ENCODE data around the gene CDC27.
"Not testable (repeated sequence)": the region's sequence is repeated elsewhere in the genome, so short reads cannot be mapped to it uniquely, and the experiment has no call there.

CDC27 gene

DNA sequence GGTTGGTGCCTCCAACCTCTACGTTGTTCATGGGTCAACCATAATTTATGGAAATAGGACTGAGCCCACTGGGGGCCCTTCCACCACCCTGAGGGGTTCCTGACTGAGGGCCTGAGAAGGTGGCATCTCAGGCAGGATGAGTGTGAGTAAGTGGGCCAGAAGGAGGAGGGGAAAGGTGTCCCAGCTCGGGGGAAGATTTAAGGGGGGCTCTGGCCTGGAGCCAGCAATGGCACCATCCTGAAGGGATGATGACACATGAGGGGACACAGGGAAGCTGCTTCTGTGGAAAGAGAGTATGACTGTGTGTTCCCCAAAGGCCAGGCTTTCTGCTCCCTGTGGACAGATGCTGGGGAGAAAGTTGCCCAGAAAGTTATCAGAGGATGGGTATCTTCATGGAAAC lies 38.8 kb upstream of the CDC27 start:
- peaks cover 8% of the 10 kb centered on the region for H3K9me3 ChIP-seq (ENCODE audit: control insufficient read depth, low read length)
- peaks cover 3% of the 10 kb centered on the region for H3K4me1 ChIP-seq (ENCODE audit: control insufficient read depth, insufficient read depth, low read length, poor library complexity, severe bottlenecking)
- no peak overlapping the region for H3K27ac ChIP-seq (ENCODE audit: low read depth, low read length, severe bottlenecking)
- H3K4me3 ChIP-seq (ENCODE audit: extremely low read depth, insufficient read depth, low read length, poor library complexity, severe bottlenecking): no peak overlapping the region
- WGBS, 2 experiments (ENCODE audit: insufficient coverage in 2 of 2): 75 to 96% methylated on average over 1 to 2 of the region's 2 CpGs
- H3K36me3 ChIP-seq (ENCODE audit: control insufficient read depth, insufficient read depth, low read length): no peaks in the 10 kb centered on the region

DNA sequence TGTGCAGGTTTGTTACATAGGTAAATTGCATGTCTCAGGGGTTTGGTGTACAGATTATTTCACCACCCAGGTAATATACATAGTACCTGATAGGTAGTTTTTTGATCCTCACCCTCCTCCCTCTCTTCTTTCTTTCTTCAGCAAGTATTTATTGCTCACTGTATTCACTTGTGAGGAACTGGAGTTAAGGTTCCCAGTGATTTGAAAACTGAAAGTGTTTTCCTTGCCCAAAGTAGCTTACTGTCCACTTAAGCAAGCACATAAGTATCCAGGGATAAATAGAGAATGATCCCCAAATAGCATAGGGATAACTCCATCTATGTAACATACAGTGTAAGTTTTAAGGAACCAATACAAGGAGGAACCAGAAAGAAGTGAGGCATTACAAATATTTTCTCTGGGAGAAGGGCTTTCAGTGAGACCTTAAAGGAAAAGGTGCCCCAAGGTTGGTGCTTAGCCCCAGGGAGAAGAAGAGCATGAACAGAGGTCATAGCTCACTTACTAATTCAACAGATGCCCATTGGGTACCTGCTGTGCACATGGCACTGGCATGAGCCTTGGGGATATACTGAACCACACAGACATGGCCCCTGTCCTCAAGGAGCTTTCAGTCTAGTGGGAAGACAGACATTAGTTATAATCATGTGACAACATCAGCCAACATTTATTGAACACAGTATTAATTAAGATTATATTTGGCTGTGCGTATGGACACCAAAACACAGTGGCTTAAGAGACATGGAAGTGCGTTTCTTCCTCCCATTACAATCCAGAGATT lies 37.0 kb upstream of the CDC27 start:
- WGBS, 2 experiments (ENCODE audit: insufficient coverage in 2 of 2): 93 to 95% methylated on average over 2 of the region's 2 CpGs
- Histone ChIP-seq H3K27ac (ENCODE audit: low read depth, low read length, severe bottlenecking) (no peak overlapping the region), H3K4me1 (ENCODE audit: control insufficient read depth, insufficient read depth, low read length, poor library complexity, severe bottlenecking) (peaks cover 3% of the 10 kb centered on the region), H3K36me3 (ENCODE audit: control insufficient read depth, insufficient read depth, low read length) (peaks cover 8% of the 10 kb centered on the region), H3K4me3 (ENCODE audit: extremely low read depth, insufficient read depth, low read length, poor library complexity, severe bottlenecking) (no peak overlapping the region), H3K9me3 (ENCODE audit: control insufficient read depth, low read length) (peaks cover 8% of the 10 kb centered on the region)

DNA sequence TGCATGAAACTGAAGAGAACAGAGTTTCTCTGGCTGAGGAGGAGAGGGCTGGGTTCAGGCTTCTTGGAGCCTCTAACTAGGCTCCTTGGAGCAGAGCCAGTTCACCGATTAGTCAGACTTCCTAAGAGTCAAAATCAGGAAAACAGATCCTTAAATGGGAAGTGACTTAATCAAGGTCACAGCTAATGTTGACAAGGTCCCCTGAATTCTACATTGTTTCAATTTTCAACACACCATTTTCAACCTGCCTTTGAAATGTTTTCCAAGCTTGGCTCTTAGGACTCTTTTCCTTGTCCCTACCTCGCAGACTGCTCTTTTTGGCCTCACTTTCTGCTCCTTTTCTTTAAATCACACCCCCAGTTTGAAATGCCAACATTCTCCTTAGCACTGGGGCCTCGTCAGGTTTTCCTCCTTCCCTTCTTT lies 36.4 kb upstream of the CDC27 start:
- H3K4me3 ChIP-seq (ENCODE audit: extremely low read depth, insufficient read depth, low read length, poor library complexity, severe bottlenecking): no peak overlapping the region
- peak overlapping the region; percentile 46 for H3K27ac ChIP-seq (ENCODE audit: low read depth, low read length, severe bottlenecking)
- peaks cover 3% of the 10 kb centered on the region for H3K4me1 ChIP-seq (ENCODE audit: control insufficient read depth, insufficient read depth, low read length, poor library complexity, severe bottlenecking)

DNA sequence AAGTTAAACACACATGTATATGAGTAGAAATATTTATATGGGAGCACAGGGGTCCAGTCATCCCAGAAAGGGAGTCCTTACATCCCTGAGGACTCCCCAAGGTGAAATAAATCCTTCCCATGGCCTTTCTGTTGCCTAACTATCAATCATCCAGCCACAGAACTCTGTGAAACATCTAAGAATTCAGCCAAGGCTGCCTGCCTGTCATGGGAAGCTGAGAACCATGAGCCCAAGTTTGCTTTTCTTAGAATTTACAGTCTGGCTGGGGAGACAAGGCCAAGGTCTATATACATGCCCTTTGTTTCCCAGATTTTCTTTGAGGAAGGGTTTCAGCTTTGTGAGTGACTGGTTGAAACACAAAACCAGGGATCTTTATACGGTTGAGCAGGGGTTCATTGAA lies 35.9 kb upstream of the CDC27 start:
- WGBS, 2 experiments (ENCODE audit: insufficient coverage in 2 of 2): 89 to 100% methylated on average over 1 of the region's 1 CpG
- peaks cover 8% of the 10 kb centered on the region for H3K4me1 ChIP-seq (ENCODE audit: control insufficient read depth, insufficient read depth, low read length, poor library complexity, severe bottlenecking)
- H3K36me3 ChIP-seq (ENCODE audit: control insufficient read depth, insufficient read depth, low read length): peaks cover 12% of the 10 kb centered on the region
- no peak overlapping the region for H3K4me3 ChIP-seq (ENCODE audit: extremely low read depth, insufficient read depth, low read length, poor library complexity, severe bottlenecking)
- H3K27ac ChIP-seq (ENCODE audit: low read depth, low read length, severe bottlenecking): peak overlapping the region; percentile 46
- H3K9me3 ChIP-seq (ENCODE audit: control insufficient read depth, low read length): peaks cover 8% of the 10 kb centered on the region

More for the DNA sequence above, 36.4 kb upstream of the CDC27 start:
- H3K36me3 ChIP-seq (ENCODE audit: control insufficient read depth, insufficient read depth, low read length): peaks cover 12% of the 10 kb centered on the region
- H3K9me3 ChIP-seq (ENCODE audit: control insufficient read depth, low read length): peaks cover 8% of the 10 kb centered on the region
- 88 to 92% methylated on average over 2 of the region's 3 CpGs for WGBS, 2 experiments (ENCODE audit: insufficient coverage in 2 of 2)

DNA sequence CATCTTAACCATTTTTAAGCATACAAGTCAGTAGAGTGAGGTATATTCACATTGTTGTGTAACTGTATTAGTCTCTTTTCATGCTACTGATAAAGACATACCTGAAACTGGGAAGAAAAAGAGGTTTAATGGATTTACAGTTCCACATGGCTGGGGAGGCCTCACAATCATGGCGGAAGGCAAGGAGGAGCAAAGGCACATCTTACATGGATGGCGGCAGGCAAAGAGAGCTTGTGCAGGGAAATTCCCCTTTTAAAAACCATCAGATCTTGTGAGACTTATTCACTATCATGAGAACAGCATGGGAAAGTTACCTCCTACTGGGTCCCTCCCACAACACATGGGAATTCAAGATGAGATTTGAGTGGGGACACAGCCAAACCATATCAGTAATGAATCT lies 35.0 kb upstream of the CDC27 start:
- not testable (repeated sequence) for H3K9me3 ChIP-seq (ENCODE audit: control insufficient read depth, low read length); H3K27ac ChIP-seq (ENCODE audit: low read depth, low read length, severe bottlenecking); H3K4me3 ChIP-seq (ENCODE audit: extremely low read depth, insufficient read depth, low read length, poor library complexity, severe bottlenecking)
- 100% methylated on average over 1 of the region's 2 CpGs; no CpG with 5 or more reads in 1 of the 2 experiments for WGBS, 2 experiments (ENCODE audit: insufficient coverage in 2 of 2)
- Histone ChIP-seq H3K4me1 (ENCODE audit: control insufficient read depth, insufficient read depth, low read length, poor library complexity, severe bottlenecking) (peaks cover 13% of the 10 kb centered on the region), H3K36me3 (ENCODE audit: control insufficient read depth, insufficient read depth, low read length) (peaks cover 12% of the 10 kb centered on the region)

DNA sequence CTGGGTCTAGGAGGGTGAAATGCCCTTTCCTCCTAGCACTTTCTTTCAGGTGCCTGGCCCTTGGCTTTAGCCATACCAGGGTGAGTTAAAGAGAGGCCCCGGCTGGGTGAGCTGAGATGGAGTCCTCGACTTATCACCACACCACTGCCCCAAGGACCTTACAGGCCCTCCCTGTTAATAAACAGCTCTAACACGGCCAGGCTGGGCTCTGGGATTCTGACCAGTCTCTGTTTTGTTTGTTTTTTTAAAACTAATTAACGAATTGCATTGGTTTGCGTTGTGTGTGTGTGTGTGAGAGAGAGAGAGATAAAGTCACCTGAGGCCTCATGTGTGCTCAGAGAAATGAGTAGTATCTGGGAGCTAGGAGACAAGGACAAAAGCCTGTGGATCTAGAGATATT lies 34.4 kb upstream of the CDC27 start:
- Histone ChIP-seq H3K4me1 (ENCODE audit: control insufficient read depth, insufficient read depth, low read length, poor library complexity, severe bottlenecking) (peaks cover 18% of the 10 kb centered on the region), H3K9me3 (ENCODE audit: control insufficient read depth, low read length) (peaks cover 8% of the 10 kb centered on the region), H3K36me3 (ENCODE audit: control insufficient read depth, insufficient read depth, low read length) (peaks cover 12% of the 10 kb centered on the region), H3K27ac (ENCODE audit: low read depth, low read length, severe bottlenecking) (no peak overlapping the region), H3K4me3 (ENCODE audit: extremely low read depth, insufficient read depth, low read length, poor library complexity, severe bottlenecking) (no peak overlapping the region)
- 98 to 100% methylated on average over 1 to 4 of the region's 5 CpGs for WGBS, 2 experiments (ENCODE audit: insufficient coverage in 2 of 2)

DNA sequence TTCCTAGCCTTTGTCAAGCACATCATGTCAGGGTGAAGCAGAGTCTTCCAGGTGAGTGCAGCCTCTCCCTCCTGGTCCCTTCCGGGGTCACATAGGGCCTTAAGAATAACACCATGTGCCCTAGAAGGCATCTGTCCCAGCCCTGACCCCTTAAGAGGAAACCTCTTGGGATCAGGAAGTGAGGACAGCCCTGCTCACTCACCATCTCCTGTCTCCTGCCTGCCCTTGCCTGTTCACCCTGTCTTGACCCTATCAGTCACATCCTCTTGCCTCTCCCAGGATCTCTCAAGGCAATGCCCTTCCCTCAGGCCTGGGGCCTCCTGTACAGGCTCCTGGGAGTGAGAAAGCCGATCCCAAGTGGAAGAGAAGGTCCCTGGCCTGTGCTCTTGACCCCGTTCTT lies 33.9 kb upstream of the CDC27 start:
- Histone ChIP-seq H3K36me3 (ENCODE audit: control insufficient read depth, insufficient read depth, low read length) (peaks cover 12% of the 10 kb centered on the region), H3K27ac (ENCODE audit: low read depth, low read length, severe bottlenecking) (no peak overlapping the region), H3K4me1 (ENCODE audit: control insufficient read depth, insufficient read depth, low read length, poor library complexity, severe bottlenecking) (peaks cover 18% of the 10 kb centered on the region), H3K9me3 (ENCODE audit: control insufficient read depth, low read length) (peaks cover 8% of the 10 kb centered on the region), H3K4me3 (ENCODE audit: extremely low read depth, insufficient read depth, low read length, poor library complexity, severe bottlenecking) (no peak overlapping the region)
- 97 to 100% methylated on average over 1 to 3 of the region's 3 CpGs for WGBS, 2 experiments (ENCODE audit: insufficient coverage in 2 of 2)

DNA sequence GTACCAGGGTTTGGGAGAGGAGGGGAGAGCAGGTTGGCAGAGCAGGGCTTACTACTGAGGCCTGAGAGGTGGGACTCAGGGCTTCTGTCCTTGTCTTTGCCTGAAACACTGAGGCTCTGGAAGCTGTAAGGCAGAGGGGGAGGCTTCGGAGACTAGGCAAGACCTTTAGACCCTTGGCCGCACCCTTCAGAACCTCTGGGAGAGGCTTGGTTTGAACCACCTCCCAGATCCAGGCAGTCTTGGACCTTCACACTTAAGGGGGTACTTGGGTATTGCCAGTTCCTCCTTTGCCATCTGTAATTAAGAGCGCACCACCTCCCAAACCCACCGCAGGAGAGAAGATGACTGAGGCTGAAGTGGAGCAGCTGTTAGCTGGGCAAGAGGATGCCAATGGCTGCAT lies 33.0 kb upstream of the CDC27 start:
- Histone ChIP-seq H3K9me3 (ENCODE audit: control insufficient read depth, low read length) (peaks cover 8% of the 10 kb centered on the region), H3K27ac (ENCODE audit: low read depth, low read length, severe bottlenecking) (no peak overlapping the region), H3K36me3 (ENCODE audit: control insufficient read depth, insufficient read depth, low read length) (peaks cover 12% of the 10 kb centered on the region), H3K4me3 (ENCODE audit: extremely low read depth, insufficient read depth, low read length, poor library complexity, severe bottlenecking) (no peak overlapping the region), H3K4me1 (ENCODE audit: control insufficient read depth, insufficient read depth, low read length, poor library complexity, severe bottlenecking) (peaks cover 18% of the 10 kb centered on the region)
- WGBS, 2 experiments (ENCODE audit: insufficient coverage in 2 of 2): 91 to 95% methylated on average over 2 to 4 of the region's 4 CpGs

DNA sequence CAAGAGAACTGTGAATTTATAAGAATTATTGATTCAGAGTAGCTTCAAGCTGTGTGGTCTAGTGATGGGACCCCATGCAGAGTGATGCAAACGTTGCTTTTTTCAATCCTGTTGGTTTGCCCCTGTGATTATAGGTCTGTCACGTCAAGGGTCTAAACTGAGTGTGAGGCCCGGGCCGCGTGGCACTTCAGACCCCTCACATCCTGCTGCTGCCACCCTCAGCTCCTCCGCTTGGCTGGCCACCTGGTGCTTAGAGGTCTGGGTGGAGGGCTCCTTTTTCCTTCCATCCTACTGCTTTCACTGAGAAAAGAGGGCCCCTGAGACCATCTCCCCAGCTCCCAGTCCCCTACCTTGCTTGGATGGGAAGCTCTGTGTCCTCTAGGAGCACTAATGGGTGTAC lies 32.1 kb upstream of the CDC27 start:
- H3K9me3 ChIP-seq (ENCODE audit: control insufficient read depth, low read length): peaks cover 8% of the 10 kb centered on the region
- peaks cover 12% of the 10 kb centered on the region for H3K36me3 ChIP-seq (ENCODE audit: control insufficient read depth, insufficient read depth, low read length)
- WGBS, 2 experiments (ENCODE audit: insufficient coverage in 2 of 2): 20 to 46% methylated on average over 1 to 2 of the region's 6 CpGs
- peaks cover 18% of the 10 kb centered on the region for H3K4me1 ChIP-seq (ENCODE audit: control insufficient read depth, insufficient read depth, low read length, poor library complexity, severe bottlenecking)
- no peak overlapping the region for H3K27ac ChIP-seq (ENCODE audit: low read depth, low read length, severe bottlenecking)
- H3K4me3 ChIP-seq (ENCODE audit: extremely low read depth, insufficient read depth, low read length, poor library complexity, severe bottlenecking): no peak overlapping the region

DNA sequence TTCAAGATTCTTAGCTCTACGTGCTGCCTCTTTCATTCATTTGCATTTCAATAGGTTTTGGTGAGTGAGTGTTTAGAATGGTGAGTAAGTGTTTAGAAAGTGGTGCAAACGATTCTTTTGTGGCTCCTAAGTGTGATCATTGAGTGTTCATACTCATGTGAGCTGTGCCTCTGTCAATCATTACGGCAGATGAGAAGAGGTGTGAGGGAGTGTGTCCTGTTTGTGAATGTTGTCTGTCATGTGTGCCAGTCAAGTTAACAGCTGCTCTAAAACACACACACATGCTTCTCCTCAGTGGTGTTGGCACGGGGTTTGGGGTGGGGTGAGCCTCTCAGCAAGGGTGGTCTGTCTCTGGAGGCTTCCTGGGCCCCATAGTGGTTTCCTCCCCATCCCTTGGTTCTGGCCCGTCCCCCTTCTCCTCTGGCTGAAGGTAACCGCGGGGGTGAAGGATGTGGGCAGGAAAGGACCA lies 31.5 kb upstream of the CDC27 start:
- peaks cover 17% of the 10 kb centered on the region for H3K4me1 ChIP-seq (ENCODE audit: control insufficient read depth, insufficient read depth, low read length, poor library complexity, severe bottlenecking)
- H3K36me3 ChIP-seq (ENCODE audit: control insufficient read depth, insufficient read depth, low read length): peaks cover 12% of the 10 kb centered on the region
- WGBS, 2 experiments (ENCODE audit: insufficient coverage in 2 of 2): 23 to 44% methylated on average over 2 to 3 of the region's 7 CpGs
- H3K9me3 ChIP-seq (ENCODE audit: control insufficient read depth, low read length): peaks cover 8% of the 10 kb centered on the region
- H3K27ac ChIP-seq (ENCODE audit: low read depth, low read length, severe bottlenecking): no peak overlapping the region
- no peak overlapping the region for H3K4me3 ChIP-seq (ENCODE audit: extremely low read depth, insufficient read depth, low read length, poor library complexity, severe bottlenecking)
